Muscle layer of colon (tissue), 2 donors: Measurements from ENCODE around the gene WWOX.

Experiments used
- H3K27ac ChIP-seq: one replicate; pipeline ENCODE4 v1.7.0; 2013; ENCODE audit warnings: low read depth, mild to moderate bottlenecking, low read length, moderate library complexity
- H3K27me3 ChIP-seq, 2 donors: one replicate each; pipeline ENCODE4 v1.7.0; 2013; ENCODE audit warnings: low read length in 2 of 2, mild to moderate bottlenecking in 2 of 2; ENCODE audit not compliant: insufficient read depth in 2 of 2, control insufficient read depth in 1 of 2
- H3K36me3 ChIP-seq: one replicate; pipeline ENCODE4 v1.7.0; 2013; ENCODE audit warnings: mild to moderate bottlenecking, low read length; ENCODE audit not compliant: insufficient read depth
- H3K4me1 ChIP-seq: one replicate; pipeline ENCODE4 v1.7.0; 2013; ENCODE audit warnings: mild to moderate bottlenecking, low read length; ENCODE audit not compliant: insufficient read depth
- H3K4me3 ChIP-seq, 2 donors: one replicate each; pipeline ENCODE4 v1.7.0; 2013; ENCODE audit warnings: low read length in 2 of 2, low read depth in 1 of 2, mild to moderate bottlenecking in 1 of 2, moderate library complexity in 1 of 2
- H3K9ac ChIP-seq: one replicate; pipeline ENCODE4 v1.7.0; 2013; ENCODE audit warnings: low read length
- H3K9me3 ChIP-seq: one replicate; pipeline ENCODE4 v1.7.0; 2013; ENCODE audit warnings: mild to moderate bottlenecking, low read length
- donor health status: abdominal sarcoma.
- donor health status: Adenocarcinoma of cecum.

WWOX gene

GRCh38 chr16:78562111-78562510 lies 462.7 kb downstream of the WWOX start:
- H3K27ac ChIP-seq = no peak overlapping the region
- H3K4me1 ChIP-seq = no peaks in the 10 kb centered on the region
- no peaks in the 10 kb centered on the region for H3K9me3 ChIP-seq
- no peaks in the 10 kb centered on the region for H3K27me3 ChIP-seq
- no peak overlapping the region for H3K4me3 ChIP-seq
- no peak overlapping the region for H3K9ac ChIP-seq
- no peaks in the 10 kb centered on the region for H3K36me3 ChIP-seq

GRCh38 chr16:78562650-78563049 lies 463.2 kb downstream of the WWOX start:
- no peaks in the 10 kb centered on the region for H3K9me3 ChIP-seq
- H3K4me1 ChIP-seq = no peaks in the 10 kb centered on the region
- no peaks in the 10 kb centered on the region for H3K36me3 ChIP-seq
- no peak overlapping the region for H3K9ac ChIP-seq
- H3K27me3 ChIP-seq = no peaks in the 10 kb centered on the region
- H3K27ac ChIP-seq = no peak overlapping the region
- no peak overlapping the region for H3K4me3 ChIP-seq

- Histone ChIP-seq H3K36me3 (no peaks in the 10 kb centered on the region), H3K27me3 (no peaks in the 10 kb centered on the region), H3K4me3 (no peak overlapping the region), H3K4me1 (no peaks in the 10 kb centered on the region), H3K9me3 (no peaks in the 10 kb centered on the region), H3K9ac (no peak overlapping the region), H3K27ac (no peak overlapping the region)
These were observed 464.5 kb downstream of the WWOX start for GRCh38 chr16:78563905-78564304.

GRCh38 chr16:78566397-78567073 lies 467.1 kb downstream of the WWOX start:
- no peaks in the 10 kb centered on the region for H3K9me3 ChIP-seq
- no peak overlapping the region for H3K4me3 ChIP-seq
- H3K4me1 ChIP-seq = no peaks in the 10 kb centered on the region
- H3K9ac ChIP-seq = no peak overlapping the region
- no peaks in the 10 kb centered on the region for H3K27me3 ChIP-seq
- no peaks in the 10 kb centered on the region for H3K36me3 ChIP-seq
- H3K27ac ChIP-seq = no peak overlapping the region

GRCh38 chr16:78570399-78571141 lies 471.1 kb downstream of the WWOX start:
- H3K4me1 ChIP-seq = no peaks in the 10 kb centered on the region
- H3K36me3 ChIP-seq = no peaks in the 10 kb centered on the region
- no peak overlapping the region for H3K27ac ChIP-seq
- H3K9me3 ChIP-seq = no peaks in the 10 kb centered on the region
- H3K9ac ChIP-seq = no peak overlapping the region
- no peak overlapping the region for H3K4me3 ChIP-seq
- H3K27me3 ChIP-seq = no peaks in the 10 kb centered on the region

- Histone ChIP-seq H3K9ac (no peak overlapping the region), H3K36me3 (no peaks in the 10 kb centered on the region), H3K9me3 (no peaks in the 10 kb centered on the region), H3K27ac (no peak overlapping the region), H3K4me3 (no peak overlapping the region), H3K27me3 (no peaks in the 10 kb centered on the region), H3K4me1 (no peaks in the 10 kb centered on the region)
These were observed 472.0 kb downstream of the WWOX start for GRCh38 chr16:78571434-78571833.

- Histone ChIP-seq H3K9ac (no peak overlapping the region), H3K36me3 (no peaks in the 10 kb centered on the region), H3K27me3 (no peaks in the 10 kb centered on the region), H3K4me3 (no peak overlapping the region), H3K9me3 (no peaks in the 10 kb centered on the region), H3K4me1 (no peaks in the 10 kb centered on the region), H3K27ac (no peak overlapping the region)
These were observed 472.5 kb downstream of the WWOX start for GRCh38 chr16:78571898-78572358.

GRCh38 chr16:78574571-78574970 lies 475.1 kb downstream of the WWOX start:
- no peaks in the 10 kb centered on the region for H3K9me3 ChIP-seq
- no peak overlapping the region for H3K27ac ChIP-seq
- H3K4me3 ChIP-seq = no peak overlapping the region
- H3K9ac ChIP-seq = no peak overlapping the region
- H3K36me3 ChIP-seq = no peaks in the 10 kb centered on the region
- no peaks in the 10 kb centered on the region for H3K4me1 ChIP-seq
- no peaks in the 10 kb centered on the region for H3K27me3 ChIP-seq

- Histone ChIP-seq H3K27ac (no peak overlapping the region), H3K27me3 (no peaks in the 10 kb centered on the region), H3K4me3 (no peak overlapping the region), H3K36me3 (no peaks in the 10 kb centered on the region), H3K4me1 (no peaks in the 10 kb centered on the region), H3K9me3 (no peaks in the 10 kb centered on the region), H3K9ac (no peak overlapping the region)
These were observed 477.5 kb downstream of the WWOX start for GRCh38 chr16:78576941-78577340.

GRCh38 chr16:78577630-78578029 lies 478.2 kb downstream of the WWOX start:
- no peaks in the 10 kb centered on the region for H3K9me3 ChIP-seq
- H3K4me1 ChIP-seq = no peaks in the 10 kb centered on the region
- H3K27ac ChIP-seq = no peak overlapping the region
- H3K27me3 ChIP-seq = no peaks in the 10 kb centered on the region
- no peak overlapping the region for H3K9ac ChIP-seq
- no peak overlapping the region for H3K4me3 ChIP-seq
- no peaks in the 10 kb centered on the region for H3K36me3 ChIP-seq

GRCh38 chr16:78579020-78579419 lies 479.6 kb downstream of the WWOX start:
- Histone ChIP-seq H3K9ac (no peak overlapping the region), H3K27ac (no peak overlapping the region), H3K27me3 (no peaks in the 10 kb centered on the region), H3K4me3 (no peak overlapping the region), H3K4me1 (no peaks in the 10 kb centered on the region), H3K9me3 (no peaks in the 10 kb centered on the region), H3K36me3 (no peaks in the 10 kb centered on the region)

- Histone ChIP-seq H3K36me3 (no peaks in the 10 kb centered on the region), H3K4me1 (no peaks in the 10 kb centered on the region), H3K4me3 (no peak overlapping the region), H3K27ac (no peak overlapping the region), H3K27me3 (no peaks in the 10 kb centered on the region), H3K9me3 (no peaks in the 10 kb centered on the region), H3K9ac (no peak overlapping the region)
These were observed 484.0 kb downstream of the WWOX start for GRCh38 chr16:78583441-78583840.
